ENCODE measurements around the gene ADPRS. TPM values are rescaled to one million over a fixed set of nuclear protein-coding genes. Genes with fewer than 3 reads are reported as not detected.

The ADPRS gene
- total and polyA plus RNA-seq, 2 experiments from 2014 or later: 22.6 to 46.6 TPM

- no peak for TF ChIP-seq EZH2phosphoT487 (IDR thresholded peaks at IDR 0.05; ENCODE audit: unreplicated experiment)
- no peak for TF ChIP-seq JUNB (IDR thresholded peaks at IDR 0.05; ENCODE audit: unreplicated experiment)
These were observed 5.5 kb upstream of the ADPRS start (continued) for GRCh38 chr1:36083219-36083618.

GRCh38 chr1:36083635-36084496 is 4.8 kb upstream of the ADPRS start, which contains the start of gene TEKT2:
TSS of gene TEKT2 (plus strand) at chr1:36084094. CDS start at chr1:36084922, 828 bp downstream.
- no peaks in the 10 kb centered on the region for H3K79me2 ChIP-seq (replicated peaks; ENCODE audit: insufficient read depth)
- DNase-seq (ENCODE audit: low spot score) (peak; percentile 96), ATAC-seq (peak; percentile 51)
- Mint-ChIP-seq H3K27me3 (ENCODE audit: insufficient read depth, low read depth, poor library complexity) (peaks cover 6% of the 10 kb centered on the region), H3K4me1 (peaks cover 10% of the 10 kb centered on the region; the same call in 1 of the 3 replicates), H3K4me3 (peak within 1 kb of the TSS; percentile 71), H3K36me3 (ENCODE audit: low read depth) (no peaks in the 10 kb centered on the region; the same call in 2 of the 3 replicates), H3K9me3 (no peaks in the 10 kb centered on the region), H3K27ac (no peak within 1 kb of the TSS)
- H3K27ac ChIP-seq (ENCODE audit: low read depth): no peak within 1 kb of the TSS
- H3K27me3 ChIP-seq (ENCODE audit: insufficient read depth): peaks cover 9% of the 10 kb centered on the region; the same call in 1 of the 2 replicates
- H3K4me1 ChIP-seq (ENCODE audit: insufficient read depth): peaks cover 6% of the 10 kb centered on the region; the same call in 1 of the 2 replicates
- H4K20me1 ChIP-seq (replicated peaks; ENCODE audit: insufficient read depth): no peaks in the 10 kb centered on the region
- H3F3A ChIP-seq (replicated peaks; ENCODE audit: low read depth): 0 out of 2 replicates have a peak, but pooled peaks cover 10% of the 10 kb centered on the region
- peak within 1 kb of the TSS; percentile 93 for H3K4me2 ChIP-seq
- peak within 1 kb of the TSS; percentile 98 for H2AFZ ChIP-seq
- peak within 1 kb of the TSS; percentile 81 for H3K4me3 ChIP-seq
- H3K9me2 ChIP-seq (ENCODE audit: insufficient read depth): no peaks in the 10 kb centered on the region
- no peak for TF ChIP-seq STAT1 (IDR thresholded peaks at IDR 0.05; ENCODE audit: unreplicated experiment)
- no peak for TF ChIP-seq CREB1 (CRISPR knock-in tag; IDR thresholded peaks at IDR 0.05; ENCODE audit: low read depth)
- TF ChIP-seq ZNF331 (CRISPR knock-in tag; IDR thresholded peaks at IDR 0.05; ENCODE audit: low read depth): no peak
- no peak for TF ChIP-seq ETS1 (IDR thresholded peaks at IDR 0.05)
- no peak for TF ChIP-seq POLR2AphosphoS5 (IDR thresholded peaks at IDR 0.05; ENCODE audit: low read depth)
- peak in 1 of 2 experiments; percentile 17; a peak in 2 of 4 replicates for TF ChIP-seq CTCF (conservative IDR thresholded peaks at IDR 0.05; ENCODE audit: low read depth in 2 of 2)
- TF ChIP-seq EZH2 (IDR thresholded peaks at IDR 0.05; ENCODE audit: low read depth, unreplicated experiment): no peak
- no peak for TF ChIP-seq ZNF114 (CRISPR knock-in tag; IDR thresholded peaks at IDR 0.05)
- H3K36me3 ChIP-seq (ENCODE audit: insufficient read depth): no peaks in the 10 kb centered on the region

Measured in GM23338 (cell line).